IMR-90 (cell line): ENCODE measurements around the gene ARHGAP19. TPM values are rescaled to one million over a fixed set of nuclear protein-coding genes. Genes with fewer than 3 reads are reported as not detected.

Experiments used
- ATAC-seq: fragments of 200-7000 bp; cut with Tn5 transposase; 2 replicates; pipeline ENCODE4 v1.9.1; 2020; ENCODE audit warnings: low read depth, mild to moderate bottlenecking, moderate library complexity
- BruUV-seq: library from RNA; stranded (reverse); fragments of 400-500 nt; replicated peaks from 2 replicates; lab custom pipeline; 2021; lab: Mats Ljungman, UMichigan
- CTCF ChIA-PET: fragments of 300-600 bp; formaldehyde crosslinking; extraction: SDS; loops from one replicate; lab custom pipeline; 2021; ENCODE audit warnings: antibody characterized with exemption; lab: Yijun Ruan, JAX
- POLR2A ChIA-PET: fragments of 300-600 bp; sonication (Branson Sonifier 250); formaldehyde crosslinking; loops from one replicate; lab custom pipeline; 2022; ENCODE audit warnings: antibody characterized with exemption; ENCODE audit not compliant: unreplicated experiment; lab: Charles Lee
- DNase-seq: peaks from one replicate; pipeline ENCODE4 v3.0.0; 2013
- H2AFZ ChIP-seq: replicated peaks from 2 replicates; pipeline ENCODE3; 2013; ENCODE audit warnings: low read length, mild to moderate bottlenecking; ENCODE audit not compliant: poor library complexity
- H2AK5ac ChIP-seq: 2 replicates; pipeline ENCODE4 v1.6.1; 2013; ENCODE audit warnings: low read depth, low read length, inconsistent platforms
- H2AK9ac ChIP-seq: replicated peaks from 2 replicates; pipeline ENCODE3; 2013; ENCODE audit warnings: mild to moderate bottlenecking, low read depth, low read length, moderate library complexity; ENCODE audit not compliant: poor library complexity
- H2BK120ac ChIP-seq: 2 replicates; pipeline ENCODE4 v1.6.1; 2013; ENCODE audit warnings: low read depth, low read length, inconsistent platforms
- H2BK15ac ChIP-seq: 3 replicates; pipeline ENCODE4 v1.6.1; 2013; ENCODE audit warnings: low read depth, low read length, inconsistent platforms
- H2BK20ac ChIP-seq: 2 replicates; pipeline ENCODE4 v1.6.1; 2013; ENCODE audit warnings: low read depth, mild to moderate bottlenecking, inconsistent platforms, low read length, moderate library complexity
- H2BK5ac ChIP-seq: 2 replicates; pipeline ENCODE4 v1.6.1; 2013; ENCODE audit warnings: mild to moderate bottlenecking, low read depth, low read length, inconsistent platforms; ENCODE audit not compliant: poor library complexity, severe bottlenecking
- H3K14ac ChIP-seq: replicated peaks from 2 replicates; pipeline ENCODE4 v1.6.1; 2013; ENCODE audit warnings: low read depth, low read length, inconsistent platforms
- H3K18ac ChIP-seq: 2 replicates; pipeline ENCODE4 v1.6.1; 2013; ENCODE audit warnings: low read depth, low read length, control low read depth
- H3K23ac ChIP-seq: 2 replicates; pipeline ENCODE4 v1.6.1; 2013; ENCODE audit warnings: low read depth, low read length, inconsistent platforms
- H3K27ac ChIP-seq: 2 replicates; pipeline ENCODE4 v1.5.1; 2013; ENCODE audit warnings: mild to moderate bottlenecking, control low read depth, low read length; ENCODE audit not compliant: insufficient read depth
- H3K27me3 ChIP-seq: 2 replicates; pipeline ENCODE4 v1.6.1; 2013; ENCODE audit warnings: low read length; ENCODE audit not compliant: control insufficient read depth, insufficient read depth
- H3K36me3 ChIP-seq: 2 replicates; pipeline ENCODE4 v1.6.1; 2013; ENCODE audit warnings: low read length, mixed read lengths; ENCODE audit not compliant: control insufficient read depth, insufficient read depth
- H3K4ac ChIP-seq: 2 replicates; pipeline ENCODE4 v1.6.1; 2013; ENCODE audit warnings: low read depth, low read length, inconsistent platforms
- H3K4me1 ChIP-seq: 2 replicates; pipeline ENCODE4 v1.6.1; 2013; ENCODE audit warnings: low read length, mixed read lengths; ENCODE audit not compliant: control insufficient read depth, insufficient read depth
- H3K4me2 ChIP-seq: 2 replicates; pipeline ENCODE4 v1.6.1; 2013; ENCODE audit warnings: low read depth, mild to moderate bottlenecking, control low read depth, low read length, moderate library complexity
- H3K4me3 ChIP-seq: 2 replicates; pipeline ENCODE4 v1.5.1; 2013; ENCODE audit warnings: low read depth, mild to moderate bottlenecking, control low read depth, low read length, moderate library complexity; ENCODE audit not compliant: insufficient read depth
- H3K56ac ChIP-seq: 2 replicates; pipeline ENCODE4 v1.6.1; 2013; ENCODE audit warnings: low read length, inconsistent platforms; ENCODE audit not compliant: insufficient read depth; ENCODE audit errors: extremely low read depth
- H3K79me1 ChIP-seq, 2 experiments: 2 replicates each; pipeline ENCODE4 v1.6.1; 2013; ENCODE audit warnings: low read length in 2 of 2, inconsistent platforms in 1 of 2, low read depth in 1 of 2
- H3K9ac ChIP-seq: 2 replicates; pipeline ENCODE4 v1.6.1; 2013; ENCODE audit warnings: low read depth, low read length, control low read depth
- H3K9me1 ChIP-seq: 2 replicates; pipeline ENCODE4 v1.6.1; 2013; ENCODE audit warnings: low read length, inconsistent platforms; ENCODE audit not compliant: insufficient read depth
- H3K9me3 ChIP-seq: 2 replicates; pipeline ENCODE4 v1.6.1; 2013; ENCODE audit warnings: low read length; ENCODE audit not compliant: control insufficient read depth, insufficient read depth
- H4K20me1 ChIP-seq: 2 replicates; pipeline ENCODE4 v1.6.1; 2013; ENCODE audit warnings: low read length, inconsistent platforms; ENCODE audit not compliant: insufficient read depth
- H4K5ac ChIP-seq: 2 replicates; pipeline ENCODE4 v1.6.1; 2013; ENCODE audit warnings: mild to moderate bottlenecking, low read depth, low read length, control low read depth
- H4K8ac ChIP-seq, 2 experiments: 2 replicates each; pipeline ENCODE4 v1.6.1; 2013; ENCODE audit warnings: low read depth in 2 of 2, low read length in 2 of 2, control low read depth in 1 of 2, inconsistent platforms in 1 of 2
- H4K91ac ChIP-seq: 2 replicates; pipeline ENCODE4 v1.6.1; 2013; ENCODE audit warnings: low read depth, low read length, inconsistent platforms; ENCODE audit not compliant: insufficient read depth
- BHLHE40 ChIP-seq: fragments of 150-350 bp; IDR thresholded peaks from 2 replicates; pipeline ENCODE4 v1.6.1; 2016; ENCODE audit warnings: mild to moderate bottlenecking, low read depth, low read length
- CEBPB ChIP-seq: IDR thresholded peaks from 2 replicates; pipeline ENCODE4 v1.6.1; 2012; ENCODE audit warnings: low read depth, low read length, improper control_type of control experiment
- CHD1 ChIP-seq: IDR thresholded peaks from 2 replicates; pipeline ENCODE4 v1.6.1; 2012; ENCODE audit warnings: low read depth, low read length, improper control_type of control experiment
- CTCF ChIP-seq: conservative IDR thresholded peaks from 2 replicates; pipeline ENCODE4 v1.5.1; 2012; ENCODE audit warnings: mild to moderate bottlenecking, low read depth, low read length, improper control_type of control experiment
- ELK1 ChIP-seq: fragments of 150-350 bp; IDR thresholded peaks from 2 replicates; pipeline ENCODE4 v1.6.1; 2016; ENCODE audit warnings: low read depth, mild to moderate bottlenecking, low read length, moderate library complexity, borderline replicate concordance
- FOS ChIP-seq: fragments of 150-350 bp; IDR thresholded peaks from 2 replicates; pipeline ENCODE4 v1.6.1; 2016; ENCODE audit warnings: low read depth, low read length
- MAFK ChIP-seq: IDR thresholded peaks from 2 replicates; pipeline ENCODE4 v1.6.1; 2012; ENCODE audit warnings: low read depth, low read length, improper control_type of control experiment
- MAZ ChIP-seq: IDR thresholded peaks from 2 replicates; pipeline ENCODE4 v1.6.1; 2012; ENCODE audit warnings: low read depth, mild to moderate bottlenecking, low read length, improper control_type of control experiment, moderate library complexity, borderline replicate concordance
- MXI1 ChIP-seq: IDR thresholded peaks from 2 replicates; pipeline ENCODE4 v1.6.1; 2012; ENCODE audit warnings: low read depth, mild to moderate bottlenecking, low read length, moderate library complexity, borderline replicate concordance
- NFE2L2 ChIP-seq: fragments of 150-350 bp; IDR thresholded peaks from 2 replicates; pipeline ENCODE4 v1.6.1; 2016; ENCODE audit warnings: low read depth, mild to moderate bottlenecking, low read length
- POLR2A ChIP-seq: IDR thresholded peaks from 2 replicates; pipeline ENCODE4 v1.6.1; 2012; ENCODE audit warnings: mild to moderate bottlenecking, low read depth, low read length
- RAD21 ChIP-seq: IDR thresholded peaks from 2 replicates; pipeline ENCODE4 v1.6.1; 2012; ENCODE audit warnings: low read length, improper control_type of control experiment
- RCOR1 ChIP-seq: IDR thresholded peaks from 2 replicates; pipeline ENCODE4 v1.6.1; 2012; ENCODE audit warnings: mild to moderate bottlenecking, low read length, improper control_type of control experiment; ENCODE audit not compliant: insufficient replicate concordance
- RFX5 ChIP-seq: IDR thresholded peaks from 2 replicates; pipeline ENCODE4 v1.8.0; 2012; ENCODE audit warnings: low read depth, mild to moderate bottlenecking, low read length, moderate library complexity
- SMC3 ChIP-seq: fragments of 150-350 bp; IDR thresholded peaks from 2 replicates; pipeline ENCODE4 v1.6.1; 2016; ENCODE audit warnings: low read depth, mild to moderate bottlenecking, antibody characterized with exemption, low read length, moderate library complexity
- USF2 ChIP-seq: fragments of 150-350 bp; IDR thresholded peaks from 2 replicates; pipeline ENCODE4 v1.6.1; 2017; ENCODE audit warnings: mild to moderate bottlenecking, antibody characterized with exemption, low read length, low read depth
- WGBS, 2 experiments: methylation state at CpG; one replicate each; pipeline versions ENCODE4 v1.1.5 to v1.1.7; 2013; ENCODE audit warnings: missing lambda C conversion rate in 2 of 2; ENCODE audit not compliant: insufficient read length in 1 of 2; ENCODE audit errors: extremely low coverage in 2 of 2; 5-methylcytosine and 5-hydroxymethylcytosine counted together
- dilution Hi-C: fragments of 300-500 bp; cut with HindIII; formaldehyde crosslinking; loops from one replicate; pipeline ENCODE4 v1.14.3; 2018; ENCODE audit warnings: low sequenced_read_pairs; ENCODE audit not compliant: unreplicated experiment
- in situ Hi-C: fragments of 300-500 bp; cut with MboI; formaldehyde crosslinking; loops from 3 replicates; pipeline ENCODE4 v1.14.3; 2019; ENCODE audit warnings: low sequenced_read_pairs, inconsistent platforms, mixed read lengths
- intact Hi-C: fragments of 100-400 bp; cut with micrococcal nuclease; formaldehyde crosslinking; loops from 2 replicates; pipeline ENCODE4 v1.10.0; 2022
- polyA plus RNA-seq, 3 experiments: library from polyadenylated mRNA; depleted of rRNA; stranded (reverse); fragments of >200 nt; gene quantifications; 2 replicates each; pipeline ENCODE4 v1.2.3, GENCODE V29; 2012; ENCODE audit warnings: low replicate concordance in 1 of 3
- total RNA-seq: library from RNA; depleted of rRNA; stranded (reverse); fragments of >200 nt; gene quantifications from 2 replicates; pipeline ENCODE4 v1.2.3, GENCODE V29; 2012

Gene ARHGAP19
- total and polyA plus RNA-seq, 2 of the 4 experiments (the other 2 are of a cell fraction): 6.3 to 7.0 TPM

GRCh38 chr10:97321804-97322190 lies 29.4 kb upstream of the ARHGAP19 start:
- H3K27me3 ChIP-seq: no peaks in the 10 kb centered on the region
- no peak overlapping the region for H2BK20ac ChIP-seq
- H3K14ac ChIP-seq: no peak overlapping the region
- H4K5ac ChIP-seq: no peak overlapping the region
- H3K23ac ChIP-seq: no peak overlapping the region
- H3K27ac ChIP-seq: no peak overlapping the region
- H2AFZ ChIP-seq: no peak overlapping the region
- dilution Hi-C loops (no loop called here), in situ Hi-C loops (no loop called here), intact Hi-C loops (no loop called here)
- H3K9me3 ChIP-seq: no peaks in the 10 kb centered on the region
- H3K18ac ChIP-seq: no peak overlapping the region
- no peak overlapping the region for H3K4ac ChIP-seq
- ATAC-seq (no peak), DNase-seq (no peak)
- H2BK5ac ChIP-seq: no peak overlapping the region
- ChIA-PET CTCF (interaction anchor here (0.6 kb wide), 1 partner anchor 92 kb away, joined by 4 read pairs; no protein-coding TSS in a partner anchor), POLR2A (interaction anchor here (0.6 kb wide), 1 partner anchor 11 kb away, joined by 7 read pairs; no protein-coding TSS in a partner anchor)
- H3K79me1 ChIP-seq: peaks cover 7% of the 10 kb centered on the region in 2 experiments; a peak in 2 of 4 replicates
- BruUV-seq: no TSS peak
- no peak overlapping the region for H4K91ac ChIP-seq
- H3K9ac ChIP-seq: no peak overlapping the region
- no CpG with 5 or more reads among the region's 3 CpGs for WGBS, 2 experiments
- no peaks in the 10 kb centered on the region for H3K9me1 ChIP-seq
- no peaks in the 10 kb centered on the region for H3K36me3 ChIP-seq
- no peak overlapping the region for H2BK120ac ChIP-seq
- H4K8ac ChIP-seq: no peak overlapping the region
- H2BK15ac ChIP-seq: no peak overlapping the region
- H2AK9ac ChIP-seq: no peak overlapping the region
- no peaks in the 10 kb centered on the region for H4K20me1 ChIP-seq
- no peak overlapping the region for H3K4me2 ChIP-seq
- peaks cover 8% of the 10 kb centered on the region; the same call in 1 of the 2 replicates for H3K4me1 ChIP-seq
- no peak overlapping the region for H3K56ac ChIP-seq
- no peak overlapping the region for H2AK5ac ChIP-seq
- H3K4me3 ChIP-seq: no peak overlapping the region
- no peak for TF ChIP-seq CTCF
- TF ChIP-seq SMC3: no peak
- TF ChIP-seq BHLHE40: no peak
- no peak for TF ChIP-seq RAD21
- no peak for TF ChIP-seq FOS
- no peak for TF ChIP-seq POLR2A
- no peak for TF ChIP-seq CEBPB
- no peak for TF ChIP-seq RCOR1
- no peak for TF ChIP-seq RFX5
- TF ChIP-seq USF2: no peak
- TF ChIP-seq ELK1: no peak
- TF ChIP-seq NFE2L2: no peak
- TF ChIP-seq MAZ: no peak
- TF ChIP-seq MAFK: no peak
- TF ChIP-seq CHD1: no peak
- TF ChIP-seq MXI1: no peak
